ENCODE data around the gene LRRC63. TPM values are rescaled to one million over a fixed set of nuclear protein-coding genes. Genes with fewer than 3 reads are reported as not detected.
A peak's percentile ranks its signal among the peaks of the same experiment; 100 is the strongest.
"Not testable (repeated sequence)": the region's sequence is repeated elsewhere in the genome, so short reads cannot be mapped to it uniquely, and the experiment has no call there.

Gene LRRC63, protein sequence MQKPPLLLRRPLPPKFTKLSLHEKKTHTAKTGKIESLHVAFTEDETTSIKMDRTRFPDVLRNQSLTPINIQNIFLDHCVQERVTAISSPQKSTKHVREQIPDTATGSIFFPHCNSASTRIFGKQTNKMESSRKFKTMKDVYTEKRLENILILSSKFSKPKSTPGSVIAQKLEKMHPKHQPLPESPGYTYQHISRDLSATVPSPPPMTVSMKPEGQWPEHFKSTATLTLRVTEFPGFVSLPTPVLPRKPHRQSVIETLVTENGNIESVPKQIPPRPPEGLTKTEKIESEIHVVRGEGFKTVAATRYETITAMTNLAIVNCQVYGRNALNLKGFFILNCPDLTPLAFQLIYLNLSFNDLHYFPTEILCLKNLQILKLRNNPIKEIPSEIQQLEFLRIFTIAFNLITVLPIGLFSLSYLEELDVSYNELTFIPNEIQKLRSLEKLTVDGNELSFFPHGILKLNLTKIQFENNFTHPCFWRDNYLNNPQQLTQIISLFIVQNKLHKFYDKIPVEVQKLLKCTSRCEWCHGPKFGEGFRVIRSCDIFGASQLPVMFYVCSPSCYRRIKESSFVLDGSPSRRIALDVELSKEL
- total RNA-seq = under 1 TPM; 0.32 to 0.95 (median 0.40) TPM
- 0.83 TPM for total RNA-seq (2013)

- 1% methylated on average over 50 of the region's 53 CpGs for WGBS (ENCODE audit: insufficient coverage)
These were observed at the start of gene LRRC63 for GRCh38 chr13:46211483-46212351. TSS of gene LRRC63 (plus strand) at chr13:46211928. CDS start at chr13:46213035, 1,107 bp downstream.

DNA sequence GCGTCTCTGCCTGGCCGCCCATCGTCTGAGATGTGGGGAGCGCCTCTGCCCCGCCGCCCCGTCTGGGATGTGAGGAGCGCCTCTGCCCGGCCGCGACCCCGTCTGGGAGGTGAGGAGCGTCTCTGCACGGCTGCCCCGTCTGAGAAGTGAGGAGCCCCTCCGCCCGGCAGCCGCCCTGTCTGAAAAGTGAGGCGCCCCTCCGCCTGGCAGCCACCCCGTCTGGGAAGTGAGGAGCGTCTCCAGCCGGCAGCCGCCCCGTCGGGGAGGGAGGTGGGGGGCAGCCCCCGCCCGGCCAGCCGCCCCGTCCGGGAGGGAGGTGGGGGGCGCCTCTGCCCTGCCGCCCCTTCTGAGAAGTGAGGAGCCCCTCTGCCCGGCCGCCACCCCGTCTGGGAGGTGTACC lies 49.0 kb upstream of the LRRC63 start:
- H3K27me3 ChIP-seq (ENCODE audit: control insufficient read depth, insufficient read depth, low read length); H3K4me3 ChIP-seq (ENCODE audit: low read length); H3K9me3 ChIP-seq (ENCODE audit: control insufficient read depth, insufficient read depth, low read length); H3K36me3 Mint-ChIP-seq; H3K27ac ChIP-seq (ENCODE audit: low read length); DNase-seq; H3K9me3 Mint-ChIP-seq; intact Hi-C loops (cut with micrococcal nuclease); H3K27me3 Mint-ChIP-seq (ENCODE audit: low read depth in 2 of 2); ATAC-seq: not testable (repeated sequence)
- peak overlapping the region; percentile 88 to 96 for H3K27ac Mint-ChIP-seq
- H3K4me1 ChIP-seq (ENCODE audit: control insufficient read depth, insufficient read depth, low read length) = peaks cover 35% of the 10 kb centered on the region
- peaks cover 79 to 82% of the 10 kb centered on the region in 2 donors for H3K4me1 Mint-ChIP-seq
- 89% methylated on average over 30 of the region's 36 CpGs for WGBS (ENCODE audit: insufficient coverage)
- H3K36me3 ChIP-seq (ENCODE audit: control insufficient read depth, insufficient read depth, low read length) = peaks cover 42% of the 10 kb centered on the region
- H3K4me3 Mint-ChIP-seq = peak overlapping the region; percentile 53

More at GRCh38 chr13:46211483-46212351, at the start of gene LRRC63:
- Mint-ChIP-seq H3K9me3 (no peaks in the 10 kb centered on the region), H3K27ac (peak within 1 kb of the TSS; percentile 79 to 90), H3K36me3 (no peaks in the 10 kb centered on the region), H3K27me3 (ENCODE audit: low read depth in 2 of 2) (no peaks in the 10 kb centered on the region), H3K4me1 (peaks cover 16 to 17% of the 10 kb centered on the region in 2 donors), H3K4me3 (peak within 1 kb of the TSS; percentile 93)
- peak within 1 kb of the TSS; percentile 68 for H3K27ac ChIP-seq (ENCODE audit: low read length)
- no peaks in the 10 kb centered on the region for H3K36me3 ChIP-seq (ENCODE audit: control insufficient read depth, insufficient read depth, low read length)
- DNase-seq (peak; percentile 74 to 89), ATAC-seq (peak; percentile 98 to 100 (median 99))
- intact Hi-C loops (cut with micrococcal nuclease) = loop anchor here (1.0 to 2.0 kb wide), 3 partner anchors 27 to 110 kb away; no protein-coding TSS in a partner anchor
- H3K4me3 ChIP-seq (ENCODE audit: low read length) = peak within 1 kb of the TSS; percentile 56
- H3K27me3 ChIP-seq (ENCODE audit: control insufficient read depth, insufficient read depth, low read length) = no peaks in the 10 kb centered on the region
- no peaks in the 10 kb centered on the region for H3K9me3 ChIP-seq (ENCODE audit: control insufficient read depth, insufficient read depth, low read length)
- TF ChIP-seq CTCF (IDR thresholded peaks at IDR 0.05) = no peak
- H3K4me1 ChIP-seq (ENCODE audit: control insufficient read depth, insufficient read depth, low read length) = peaks cover 6% of the 10 kb centered on the region

- H3K4me1 ChIP-seq (ENCODE audit: control insufficient read depth, insufficient read depth, low read length) = peaks cover 52% of the 10 kb centered on the region
- H3K4me3 ChIP-seq (ENCODE audit: low read length) = no peak overlapping the region
- no peak for ATAC-seq
- peaks cover 83 to 84% of the 10 kb centered on the region in 2 donors for H3K4me1 Mint-ChIP-seq
- H3K4me3 Mint-ChIP-seq = peak overlapping the region; percentile 80
- no peaks in the 10 kb centered on the region for H3K36me3 Mint-ChIP-seq
- H3K27ac Mint-ChIP-seq = peak overlapping the region; percentile 84 to 96
- peak overlapping the region; percentile 29 for H3K27ac ChIP-seq (ENCODE audit: low read length)
- H3K9me3 Mint-ChIP-seq = no peaks in the 10 kb centered on the region
- H3K27me3 Mint-ChIP-seq (ENCODE audit: low read depth in 2 of 2) = no peaks in the 10 kb centered on the region
- no peak for DNase-seq
- H3K36me3 ChIP-seq (ENCODE audit: control insufficient read depth, insufficient read depth, low read length) = peaks cover 29% of the 10 kb centered on the region
- no peaks in the 10 kb centered on the region for H3K9me3 ChIP-seq (ENCODE audit: control insufficient read depth, insufficient read depth, low read length)
- TF ChIP-seq CTCF (IDR thresholded peaks at IDR 0.05) = no peak
- intact Hi-C loops (cut with micrococcal nuclease) = loop anchor here (1.0 to 5.0 kb wide), 2 partner anchors 37 to 132 kb away; no protein-coding TSS in a partner anchor
- no peaks in the 10 kb centered on the region for H3K27me3 ChIP-seq (ENCODE audit: control insufficient read depth, insufficient read depth, low read length)
These were observed 47.1 kb upstream of the LRRC63 start for GRCh38 chr13:46164661-46165060.

Data from natural killer cell (primary cell).